AG04450 (cell line): Measurements from ENCODE around the gene GRID1. TPM values are rescaled to one million over a fixed set of nuclear protein-coding genes. Genes with fewer than 3 reads are reported as not detected.

ENCODE experiments used
- CTCF ChIA-PET: fragments of 300-600, 350-600 bp; formaldehyde crosslinking; extraction: SDS; loops from one replicate; lab custom pipeline; 2022; ENCODE audit warnings: antibody characterized with exemption, inconsistent platforms; lab: Charles Lee
- POLR2A ChIA-PET: fragments of 350-600 bp; formaldehyde crosslinking; extraction: SDS; loops from one replicate; lab custom pipeline; 2021; ENCODE audit warnings: antibody characterized with exemption, inconsistent platforms; lab: Yijun Ruan, JAX
- DNase-seq: peaks from one replicate; pipeline ENCODE4 v3.0.0-alpha.2; 2011; ENCODE audit warnings: low read depth, low spot score
- H3K27ac ChIP-seq: one replicate; pipeline ENCODE4 v1.5.1; 2012; ENCODE audit warnings: low read depth, low read length, control low read depth
- H3K27me3 ChIP-seq: one replicate; pipeline ENCODE4 v1.6.0; 2012; ENCODE audit warnings: low read length; ENCODE audit not compliant: control insufficient read depth, insufficient read depth
- H3K4me3 ChIP-seq: 2 replicates; pipeline ENCODE4 v1.5.1; 2011; ENCODE audit warnings: mild to moderate bottlenecking, low read depth, low read length, control low read depth
- H3K9me3 ChIP-seq: 2 replicates; pipeline ENCODE4 v1.5.1; 2012; ENCODE audit warnings: low read length; ENCODE audit not compliant: control insufficient read depth, insufficient read depth
- CTCF ChIP-seq: IDR thresholded peaks from 2 replicates; pipeline ENCODE4 v1.5.1; 2011; ENCODE audit warnings: low read depth, low read length, control low read depth, inconsistent platforms
- polyA plus RNA-seq: library from polyadenylated mRNA; depleted of rRNA; stranded (reverse); fragments of >200 nt; gene quantifications from 2 replicates; pipeline ENCODE4 v1.2.3, GENCODE V29; 2011

Gene GRID1
- polyA plus RNA-seq, 1 experiment, result not detected

- DNase-seq, result no peak
- peaks cover 43% of the 10 kb centered on the region for H3K9me3 ChIP-seq
- CTCF ChIA-PET, result no interaction called here
- POLR2A ChIA-PET, result no interaction called here
- no peak overlapping the region for H3K27ac ChIP-seq
- no peak overlapping the region for H3K4me3 ChIP-seq
- TF ChIP-seq CTCF, result no peak
- no peaks in the 10 kb centered on the region for H3K27me3 ChIP-seq
Observed at GRCh38 chr10:86027346-86027745, 339.2 kb downstream of the GRID1 start.

- CTCF ChIA-PET, result no interaction called here
- no peak overlapping the region for H3K27ac ChIP-seq
- H3K9me3 ChIP-seq, result peaks cover 36% of the 10 kb centered on the region
- no peaks in the 10 kb centered on the region for H3K27me3 ChIP-seq
- TF ChIP-seq CTCF, result no peak
- POLR2A ChIA-PET, result no interaction called here
- no peak overlapping the region for H3K4me3 ChIP-seq
- DNase-seq, result no peak
Observed at GRCh38 chr10:86025509-86025908, 341.1 kb downstream of the GRID1 start.

GRCh38 chr10:86024281-86025041 lies 342.1 kb downstream of the GRID1 start:
- DNase-seq, result no peak
- Histone ChIP-seq H3K9me3 (peaks cover 40% of the 10 kb centered on the region), H3K27me3 (no peaks in the 10 kb centered on the region), H3K4me3 (no peak overlapping the region), H3K27ac (no peak overlapping the region)
- ChIA-PET CTCF (no interaction called here), POLR2A (no interaction called here)
- no peak for TF ChIP-seq CTCF

- Histone ChIP-seq H3K27ac (no peak overlapping the region), H3K4me3 (no peak overlapping the region), H3K27me3 (no peaks in the 10 kb centered on the region), H3K9me3 (peaks cover 44% of the 10 kb centered on the region)
- no peak for TF ChIP-seq CTCF
- CTCF ChIA-PET, result no interaction called here
- POLR2A ChIA-PET, result no interaction called here
- no peak for DNase-seq
Observed at GRCh38 chr10:86023931-86024280, 342.7 kb downstream of the GRID1 start.

- CTCF ChIA-PET, result no interaction called here
Observed at GRCh38 chr10:86023336-86023735, 343.3 kb downstream of the GRID1 start.

More at GRCh38 chr10:86023336-86023735, 343.3 kb downstream of the GRID1 start:
- H3K27ac ChIP-seq, result no peak overlapping the region
- H3K9me3 ChIP-seq, result peaks cover 47% of the 10 kb centered on the region
- no peak for TF ChIP-seq CTCF
- H3K4me3 ChIP-seq, result no peak overlapping the region
- H3K27me3 ChIP-seq, result no peaks in the 10 kb centered on the region
- no peak for DNase-seq
- POLR2A ChIA-PET, result no interaction called here
